GM23248 (cell line): ENCODE data around the gene TMCO4.

Source experiments
- EZH2 ChIP-seq: fragments of 200-600 bp; sonication (generic); IDR thresholded peaks from 2 replicates; pipeline ENCODE4 v1.6.1; 2018; ENCODE audit warnings: antibody characterized with exemption, mild to moderate bottlenecking; ENCODE audit not compliant: insufficient read depth, poor library complexity, severe bottlenecking
- EZH2phosphoT487 ChIP-seq: fragments of 200-600 bp; sonication (generic); IDR thresholded peaks from 2 replicates; pipeline ENCODE4 v1.6.1; 2018; ENCODE audit warnings: antibody characterized with exemption, moderate library complexity, mild to moderate bottlenecking, low read depth; ENCODE audit not compliant: insufficient read depth

- no peak for TF ChIP-seq EZH2
- TF ChIP-seq EZH2phosphoT487: no peak
Observed at GRCh38 chr1:19664453-19665185, 135.1 kb downstream of the TMCO4 start, which contains the start of gene HTR6.
